22Rv1 (cell line): Measurements from ENCODE around the gene SCARF1.

Experiments used
- ZFX ChIP-seq: fragments of 450-650 bp; IDR thresholded peaks from 2 replicates; pipeline ENCODE4 v1.6.1; 2017; ENCODE audit warnings: antibody characterized with exemption, borderline replicate concordance
- TF ChIP-seq, protein P1 (sequence below): fragments of 450-650 bp; IDR thresholded peaks from 2 replicates; pipeline ENCODE4 v1.5.1; 2017; ENCODE audit warnings: mild to moderate bottlenecking

DNA sequence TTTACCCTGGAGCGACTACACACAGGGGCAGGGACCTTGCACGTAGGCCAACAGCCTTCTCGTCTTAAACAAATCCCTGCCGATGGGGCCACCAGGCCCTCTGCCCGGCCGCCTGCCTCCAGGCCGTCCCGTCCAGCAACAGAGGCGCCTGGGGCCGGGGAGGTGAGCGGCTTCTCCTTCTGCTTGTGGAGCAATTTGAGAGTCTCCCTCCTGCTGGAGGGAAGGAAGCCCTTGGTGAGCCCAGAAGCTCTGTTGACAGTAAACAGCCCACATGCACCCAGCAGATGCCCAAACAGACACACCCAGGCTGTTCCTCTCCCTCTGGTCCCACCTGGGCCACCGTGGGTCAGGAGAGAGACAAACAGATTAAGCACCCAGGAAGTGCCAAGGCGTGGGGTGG is 25.0 kb downstream of the SCARF1 start:
- TF ChIP-seq, protein P1, sequence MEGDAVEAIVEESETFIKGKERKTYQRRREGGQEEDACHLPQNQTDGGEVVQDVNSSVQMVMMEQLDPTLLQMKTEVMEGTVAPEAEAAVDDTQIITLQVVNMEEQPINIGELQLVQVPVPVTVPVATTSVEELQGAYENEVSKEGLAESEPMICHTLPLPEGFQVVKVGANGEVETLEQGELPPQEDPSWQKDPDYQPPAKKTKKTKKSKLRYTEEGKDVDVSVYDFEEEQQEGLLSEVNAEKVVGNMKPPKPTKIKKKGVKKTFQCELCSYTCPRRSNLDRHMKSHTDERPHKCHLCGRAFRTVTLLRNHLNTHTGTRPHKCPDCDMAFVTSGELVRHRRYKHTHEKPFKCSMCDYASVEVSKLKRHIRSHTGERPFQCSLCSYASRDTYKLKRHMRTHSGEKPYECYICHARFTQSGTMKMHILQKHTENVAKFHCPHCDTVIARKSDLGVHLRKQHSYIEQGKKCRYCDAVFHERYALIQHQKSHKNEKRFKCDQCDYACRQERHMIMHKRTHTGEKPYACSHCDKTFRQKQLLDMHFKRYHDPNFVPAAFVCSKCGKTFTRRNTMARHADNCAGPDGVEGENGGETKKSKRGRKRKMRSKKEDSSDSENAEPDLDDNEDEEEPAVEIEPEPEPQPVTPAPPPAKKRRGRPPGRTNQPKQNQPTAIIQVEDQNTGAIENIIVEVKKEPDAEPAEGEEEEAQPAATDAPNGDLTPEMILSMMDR = no peak
- no peak for TF ChIP-seq ZFX
